A549 treated with AZD9567 at 1 μM for 4 hours (cell line): ENCODE measurements around the gene SENP8. TPM values are rescaled to one million over a fixed set of nuclear protein-coding genes. Genes with fewer than 3 reads are reported as not detected.

Experiments used
- total RNA-seq: library from RNA; stranded (reverse); fragments of 200-300 nt; extraction: Qiagen RNA extraction; gene quantifications from 5 replicates; pipeline ENCODE4 v1.2.3, GENCODE V29; 2022; ENCODE audit not compliant: insufficient read depth

SENP8 gene
- 2.3 to 2.8 TPM (median 2.5 TPM) in 4 of 5 replicates, not detected in the other for total RNA-seq

DNA sequence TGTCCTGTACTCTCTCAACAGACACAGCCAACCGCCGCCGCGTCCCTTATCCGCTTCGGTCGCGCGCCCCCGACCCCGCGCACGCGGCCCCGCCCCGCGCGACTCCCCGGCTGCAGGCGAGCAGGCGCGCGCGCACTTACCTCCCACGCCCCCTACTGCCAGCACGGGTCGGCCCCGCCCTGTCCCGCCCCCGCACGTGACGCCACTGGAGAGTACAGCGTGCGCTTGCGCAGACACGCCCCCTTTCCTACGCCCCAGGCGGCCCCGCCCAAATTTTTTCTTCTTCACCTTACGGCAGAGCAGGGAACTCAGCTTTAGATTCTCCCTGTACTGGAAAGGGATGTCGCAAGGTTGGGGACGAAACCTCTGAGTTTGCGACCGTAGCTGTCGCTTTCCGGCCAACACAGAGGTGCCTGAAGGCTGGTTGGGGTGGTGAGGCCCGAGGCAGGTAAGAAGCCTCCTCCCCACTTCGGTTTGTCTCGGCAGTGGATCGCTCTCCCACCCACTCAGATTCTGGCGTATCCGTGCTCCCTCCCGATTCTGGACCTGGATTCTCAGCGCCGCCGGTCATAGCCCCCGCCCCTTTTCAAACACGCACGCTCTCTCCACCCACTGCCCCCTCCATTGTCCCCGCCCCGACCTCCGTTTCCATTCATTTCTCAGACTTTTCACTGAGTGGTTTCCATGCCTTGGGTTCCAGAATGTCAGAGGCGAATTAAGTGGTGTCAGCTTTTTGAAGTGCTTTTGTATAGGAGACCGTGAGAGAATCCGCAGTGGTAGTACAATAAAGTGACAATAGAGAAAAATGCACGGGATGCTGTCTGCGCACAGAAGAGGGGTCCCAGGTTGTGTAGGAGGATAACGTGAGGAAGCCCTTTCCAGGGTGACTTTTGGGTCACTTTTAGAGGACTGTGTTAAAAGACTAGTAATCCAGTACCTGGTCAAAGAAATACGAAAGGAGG lies at the start of gene SENP8, which contains the start of gene MYO9A:
Gene SENP8, plus strand, starts transcription at position 387 of the 962 bp plus-strand sequence. CDS start 21,221 bp downstream, outside the sequence.
Gene MYO9A, minus strand, starts transcription at position 134 of the 962 bp plus-strand sequence. CDS start 71,587 bp downstream, outside the sequence.

Other genes starting within 250 kb of the SENP8 start
- 7.3 to 12.3 TPM (median 11.8 TPM) in 5 replicates for gene MYO9A, start 253 bp upstream of the SENP8 start, total RNA-seq
- 0.05 to 0.13 TPM in 2 of 5 replicates, not detected in the others for gene GRAMD2A, start 79.4 kb downstream of the SENP8 start, total RNA-seq
- 2,979 to 3,428 TPM (median 3,179 TPM) in 5 replicates for gene PKM, start 112.8 kb downstream of the SENP8 start, total RNA-seq
- 46.2 to 68.1 TPM (median 66.8 TPM) in 5 replicates for gene PARP6, start 154.2 kb downstream of the SENP8 start, total RNA-seq
- gene CELF6, start 201.8 kb downstream of the SENP8 start, total RNA-seq = 0.11 to 0.20 TPM (median 0.12 TPM) in 4 of 5 replicates, not detected in the other